ENCODE data around the gene AK9. TPM values are rescaled to one million over a fixed set of nuclear protein-coding genes. Genes with fewer than 3 reads are reported as not detected.

Gene AK9
- total and polyA plus RNA-seq, 9 of the 15 experiments (the other 6 are each of a cell fraction or from before 2014, with no cell fraction given) = 0.59 to 1.9 (median 1.2) TPM

DNA sequence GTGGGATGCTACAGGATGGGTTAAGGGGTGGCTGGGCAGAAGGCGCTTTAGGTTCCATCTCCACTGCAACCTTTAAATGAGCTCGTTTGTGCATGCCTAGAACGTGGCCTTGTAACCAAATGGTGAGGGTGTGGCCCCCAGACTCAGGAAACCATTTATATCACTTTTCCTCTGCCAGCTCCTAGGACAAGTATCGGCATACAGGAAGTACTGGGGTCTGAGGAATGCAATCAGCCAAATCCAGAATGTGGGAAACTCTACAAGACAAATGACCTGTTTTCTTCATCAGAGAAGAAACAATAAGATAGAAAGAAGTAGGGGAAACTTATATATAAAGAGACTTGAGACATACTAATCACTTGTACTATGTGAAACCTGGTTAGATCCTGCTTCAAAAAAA, 21.2 kb downstream of the AK9 start:
- no peak for TF ChIP-seq BRCA1 (IDR thresholded peaks at IDR 0.05)
- no peak for TF ChIP-seq BRCA1 (CRISPR knock-in tag; IDR thresholded peaks at IDR 0.05)
- TF ChIP-seq HDAC6 (IDR thresholded peaks at IDR 0.05; ENCODE audit: low read depth, low read length) = no peak
- TF ChIP-seq, protein P1, sequence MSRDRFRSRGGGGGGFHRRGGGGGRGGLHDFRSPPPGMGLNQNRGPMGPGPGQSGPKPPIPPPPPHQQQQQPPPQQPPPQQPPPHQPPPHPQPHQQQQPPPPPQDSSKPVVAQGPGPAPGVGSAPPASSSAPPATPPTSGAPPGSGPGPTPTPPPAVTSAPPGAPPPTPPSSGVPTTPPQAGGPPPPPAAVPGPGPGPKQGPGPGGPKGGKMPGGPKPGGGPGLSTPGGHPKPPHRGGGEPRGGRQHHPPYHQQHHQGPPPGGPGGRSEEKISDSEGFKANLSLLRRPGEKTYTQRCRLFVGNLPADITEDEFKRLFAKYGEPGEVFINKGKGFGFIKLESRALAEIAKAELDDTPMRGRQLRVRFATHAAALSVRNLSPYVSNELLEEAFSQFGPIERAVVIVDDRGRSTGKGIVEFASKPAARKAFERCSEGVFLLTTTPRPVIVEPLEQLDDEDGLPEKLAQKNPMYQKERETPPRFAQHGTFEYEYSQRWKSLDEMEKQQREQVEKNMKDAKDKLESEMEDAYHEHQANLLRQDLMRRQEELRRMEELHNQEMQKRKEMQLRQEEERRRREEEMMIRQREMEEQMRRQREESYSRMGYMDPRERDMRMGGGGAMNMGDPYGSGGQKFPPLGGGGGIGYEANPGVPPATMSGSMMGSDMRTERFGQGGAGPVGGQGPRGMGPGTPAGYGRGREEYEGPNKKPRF (IDR thresholded peaks at IDR 0.05; ENCODE audit: low read depth, low read length) = no peak
- TF ChIP-seq HLTF (IDR thresholded peaks at IDR 0.05) = no peak
- TF ChIP-seq PHF21A (IDR thresholded peaks at IDR 0.05; ENCODE audit: borderline replicate concordance, low read depth) = no peak
- TF ChIP-seq, protein P2, sequence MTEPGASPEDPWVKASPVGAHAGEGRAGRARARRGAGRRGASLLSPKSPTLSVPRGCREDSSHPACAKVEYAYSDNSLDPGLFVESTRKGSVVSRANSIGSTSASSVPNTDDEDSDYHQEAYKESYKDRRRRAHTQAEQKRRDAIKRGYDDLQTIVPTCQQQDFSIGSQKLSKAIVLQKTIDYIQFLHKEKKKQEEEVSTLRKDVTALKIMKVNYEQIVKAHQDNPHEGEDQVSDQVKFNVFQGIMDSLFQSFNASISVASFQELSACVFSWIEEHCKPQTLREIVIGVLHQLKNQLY (CRISPR knock-in tag; conservative IDR thresholded peaks at IDR 0.05) = no peak
- TF ChIP-seq, protein P3, sequence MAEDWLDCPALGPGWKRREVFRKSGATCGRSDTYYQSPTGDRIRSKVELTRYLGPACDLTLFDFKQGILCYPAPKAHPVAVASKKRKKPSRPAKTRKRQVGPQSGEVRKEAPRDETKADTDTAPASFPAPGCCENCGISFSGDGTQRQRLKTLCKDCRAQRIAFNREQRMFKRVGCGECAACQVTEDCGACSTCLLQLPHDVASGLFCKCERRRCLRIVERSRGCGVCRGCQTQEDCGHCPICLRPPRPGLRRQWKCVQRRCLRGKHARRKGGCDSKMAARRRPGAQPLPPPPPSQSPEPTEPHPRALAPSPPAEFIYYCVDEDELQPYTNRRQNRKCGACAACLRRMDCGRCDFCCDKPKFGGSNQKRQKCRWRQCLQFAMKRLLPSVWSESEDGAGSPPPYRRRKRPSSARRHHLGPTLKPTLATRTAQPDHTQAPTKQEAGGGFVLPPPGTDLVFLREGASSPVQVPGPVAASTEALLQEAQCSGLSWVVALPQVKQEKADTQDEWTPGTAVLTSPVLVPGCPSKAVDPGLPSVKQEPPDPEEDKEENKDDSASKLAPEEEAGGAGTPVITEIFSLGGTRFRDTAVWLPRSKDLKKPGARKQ (CRISPR knock-in tag; IDR thresholded peaks at IDR 0.05) = no peak
- no peak for TF ChIP-seq HMG20A (CRISPR knock-in tag; conservative IDR thresholded peaks at IDR 0.05)
- no peak for TF ChIP-seq ZNF316 (IDR thresholded peaks at IDR 0.05)
- TF ChIP-seq, protein P4, sequence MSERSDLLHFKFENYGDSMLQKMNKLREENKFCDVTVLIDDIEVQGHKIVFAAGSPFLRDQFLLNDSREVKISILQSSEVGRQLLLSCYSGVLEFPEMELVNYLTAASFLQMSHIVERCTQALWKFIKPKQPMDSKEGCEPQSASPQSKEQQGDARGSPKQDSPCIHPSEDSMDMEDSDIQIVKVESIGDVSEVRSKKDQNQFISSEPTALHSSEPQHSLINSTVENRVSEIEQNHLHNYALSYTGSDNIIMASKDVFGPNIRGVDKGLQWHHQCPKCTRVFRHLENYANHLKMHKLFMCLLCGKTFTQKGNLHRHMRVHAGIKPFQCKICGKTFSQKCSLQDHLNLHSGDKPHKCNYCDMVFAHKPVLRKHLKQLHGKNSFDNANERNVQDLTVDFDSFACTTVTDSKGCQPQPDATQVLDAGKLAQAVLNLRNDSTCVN (CRISPR knock-in tag; IDR thresholded peaks at IDR 0.05) = no peak
- no peak for TF ChIP-seq ZNF12 (CRISPR knock-in tag; IDR thresholded peaks at IDR 0.05)
- no peak for TF ChIP-seq ZNF3 (CRISPR knock-in tag; IDR thresholded peaks at IDR 0.05)
- TF ChIP-seq, protein P5, sequence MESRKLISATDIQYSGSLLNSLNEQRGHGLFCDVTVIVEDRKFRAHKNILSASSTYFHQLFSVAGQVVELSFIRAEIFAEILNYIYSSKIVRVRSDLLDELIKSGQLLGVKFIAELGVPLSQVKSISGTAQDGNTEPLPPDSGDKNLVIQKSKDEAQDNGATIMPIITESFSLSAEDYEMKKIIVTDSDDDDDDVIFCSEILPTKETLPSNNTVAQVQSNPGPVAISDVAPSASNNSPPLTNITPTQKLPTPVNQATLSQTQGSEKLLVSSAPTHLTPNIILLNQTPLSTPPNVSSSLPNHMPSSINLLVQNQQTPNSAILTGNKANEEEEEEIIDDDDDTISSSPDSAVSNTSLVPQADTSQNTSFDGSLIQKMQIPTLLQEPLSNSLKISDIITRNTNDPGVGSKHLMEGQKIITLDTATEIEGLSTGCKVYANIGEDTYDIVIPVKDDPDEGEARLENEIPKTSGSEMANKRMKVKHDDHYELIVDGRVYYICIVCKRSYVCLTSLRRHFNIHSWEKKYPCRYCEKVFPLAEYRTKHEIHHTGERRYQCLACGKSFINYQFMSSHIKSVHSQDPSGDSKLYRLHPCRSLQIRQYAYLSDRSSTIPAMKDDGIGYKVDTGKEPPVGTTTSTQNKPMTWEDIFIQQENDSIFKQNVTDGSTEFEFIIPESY (CRISPR knock-in tag; IDR thresholded peaks at IDR 0.05) = no peak
- TF ChIP-seq CEBPB (tag; IDR thresholded peaks at IDR 0.05) = no peak
- TF ChIP-seq SIX5 (IDR thresholded peaks at IDR 0.05; ENCODE audit: borderline replicate concordance in 1 of 2, insufficient read depth in 1 of 2, low read depth in 1 of 2, low read length in 2 of 2) = no peak
- no peaks in the 10 kb centered on the region for H3K9me3 ChIP-seq (replicated peaks; ENCODE audit: control insufficient read depth, insufficient read depth, low read depth, low read length)
- BruUV-seq (replicated peaks) = no TSS peak
- H3K79me2 ChIP-seq (ENCODE audit: control insufficient read depth, insufficient read depth, low read length) = no peaks in the 10 kb centered on the region
- H3K9me1 ChIP-seq (ENCODE audit: control insufficient read depth, insufficient read depth, low read length) = no peaks in the 10 kb centered on the region
- no peaks in the 10 kb centered on the region for H3K4me1 ChIP-seq (replicated peaks in 1 of 2; ENCODE audit: control insufficient read depth in 2 of 2, insufficient read depth in 2 of 2, low read length in 2 of 2)
- intact Hi-C loops (cut with micrococcal nuclease) (no loop called here), in situ Hi-C loops (cut with MboI) (no loop called here)
- no peaks in the 10 kb centered on the region for H3K27me3 ChIP-seq (ENCODE audit: control insufficient read depth in 2 of 2, insufficient read depth in 2 of 2, low read length in 2 of 2)
- 0% methylated on average over 4 of the region's 4 CpGs for WGBS (ENCODE audit: insufficient coverage, low coverage, missing lambda C conversion rate)
- H3K36me3 ChIP-seq (ENCODE audit: control insufficient read depth, insufficient read depth, low read length) = no peaks in the 10 kb centered on the region
- DNase-seq (ENCODE audit: extremely low read depth in 1 of 4, low spot score in 3 of 4) = no peak
- no peaks in the 10 kb centered on the region for H4K20me1 ChIP-seq (replicated peaks; ENCODE audit: control insufficient read depth, insufficient read depth, low read length)
- no peak overlapping the region for H2AFZ ChIP-seq (ENCODE audit: low read depth, low read length)
- no peak overlapping the region for H3K27ac ChIP-seq (ENCODE audit: extremely low read depth, low read depth, low read length)
- H3K4me2 ChIP-seq (ENCODE audit: insufficient read depth, low read length) = no peak overlapping the region
- ChIA-PET CTCF (ENCODE audit: low intra/inter-chr PET ratio) (no interaction called here), POLR2A (no interaction called here)
- no peak overlapping the region for H3K9ac ChIP-seq (ENCODE audit: insufficient read depth in 1 of 2, low read depth in 2 of 2, low read length in 2 of 2)
- no peak overlapping the region for H3K4me3 ChIP-seq
- no peak for FAIRE-seq
- ATAC-seq = no peak

Data from K562 (cell line).